CD4-positive, alpha-beta T cell treated with Interleukin-4 for 1 hour (primary cell): ENCODE measurements around the gene C6orf62.
"Not testable (repeated sequence)": the region's sequence is repeated elsewhere in the genome, so short reads cannot be mapped to it uniquely, and the experiment has no call there.

Experiments used
- DNase-seq, 2 donors: peaks; one replicate each; pipeline ENCODE4 v3.0.0-alpha.2; 2020 to 2022

C6orf62 gene

DNA sequence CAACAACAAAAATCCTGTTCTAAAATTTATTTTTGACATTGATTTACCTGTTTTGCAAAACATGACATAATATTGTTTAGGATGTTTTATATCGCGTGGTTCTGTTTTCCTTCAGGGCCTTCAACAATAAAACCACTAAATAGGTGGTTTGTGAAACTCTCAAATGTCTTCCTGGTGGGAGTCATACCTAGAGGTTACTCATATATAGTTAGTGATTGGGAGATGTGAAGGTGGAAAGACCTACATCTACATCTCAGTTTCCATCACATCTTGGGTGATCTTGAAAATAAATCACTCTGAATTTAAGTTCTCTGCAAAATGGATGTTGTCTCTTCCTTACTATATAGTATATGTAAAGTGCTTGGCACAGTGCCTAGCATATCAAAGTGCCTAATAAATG lies 22.9 kb downstream of the C6orf62 start:
- no peak for DNase-seq

DNA sequence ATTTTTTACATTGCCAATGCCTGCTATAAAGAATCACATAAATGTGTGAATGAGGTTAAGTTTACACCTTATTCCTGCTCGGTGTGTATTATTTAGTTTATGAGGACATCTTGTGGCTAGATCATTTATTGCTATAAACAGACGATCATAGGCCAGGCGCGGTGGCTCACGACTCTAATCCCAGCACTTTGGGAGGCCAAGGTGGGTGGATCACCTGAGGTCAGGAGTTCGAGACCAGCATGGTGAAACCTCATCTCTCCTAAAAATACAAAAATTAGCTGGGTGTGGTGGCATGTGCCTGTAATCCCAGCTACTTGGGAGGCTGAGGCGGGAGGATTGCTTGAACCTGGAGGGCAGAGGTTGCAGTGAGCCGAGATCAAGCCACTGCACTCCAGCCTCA lies 23.3 kb downstream of the C6orf62 start:
- peak; percentile 42 to 74 for DNase-seq

DNA sequence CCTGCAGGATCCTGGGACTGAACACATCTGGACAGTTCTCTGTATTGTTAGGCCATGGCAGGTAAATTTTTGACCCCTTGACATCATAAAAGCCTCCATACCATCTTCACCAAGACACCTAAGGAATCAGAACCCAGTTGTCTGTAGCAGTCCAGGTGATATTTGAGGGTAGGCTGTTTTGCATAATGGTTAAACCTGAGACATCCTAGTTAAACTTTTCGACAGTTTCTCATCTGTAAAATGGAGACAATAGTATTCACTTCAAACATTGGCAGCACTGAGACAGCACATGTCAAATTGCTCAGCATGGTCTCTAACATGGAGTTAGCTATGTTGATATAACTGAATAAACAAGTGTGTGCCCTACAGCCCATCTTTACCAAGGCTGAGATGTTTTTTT lies 24.8 kb downstream of the C6orf62 start:
- DNase-seq = no peak

DNA sequence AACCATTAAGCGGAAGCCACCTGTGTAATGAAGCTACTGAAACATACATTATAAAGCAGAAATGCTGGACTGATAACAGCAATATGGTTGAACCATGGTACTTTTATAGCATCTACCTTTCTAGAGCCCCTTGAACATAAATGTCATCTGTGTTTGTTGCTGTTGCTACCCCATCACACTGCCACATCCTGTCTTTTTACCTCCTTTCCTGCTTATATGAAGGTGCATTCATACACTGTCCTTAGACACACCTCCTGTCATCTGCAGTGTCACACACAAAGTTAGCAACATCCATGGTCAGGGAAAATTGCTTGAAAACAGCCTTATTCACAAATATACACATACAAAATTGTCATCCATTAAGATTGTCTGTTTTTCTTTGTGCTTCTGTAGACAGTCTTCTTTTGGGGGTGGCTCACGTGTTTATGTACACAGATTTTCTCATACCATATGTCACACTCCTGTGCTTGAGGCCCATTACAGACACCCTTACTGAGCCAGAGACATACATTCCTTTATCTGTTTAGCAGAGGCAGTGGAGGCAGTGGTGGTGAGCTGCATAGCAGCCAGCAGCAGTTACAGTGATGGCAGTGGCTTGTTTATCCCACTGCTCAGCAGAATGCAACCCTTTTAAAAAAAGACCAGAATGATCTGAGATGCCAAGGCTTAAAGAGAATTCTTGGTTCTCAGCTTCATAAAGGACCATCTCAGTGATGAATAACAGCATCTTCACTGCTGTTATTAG lies 25.9 kb downstream of the C6orf62 start:
- DNase-seq = no peak

DNA sequence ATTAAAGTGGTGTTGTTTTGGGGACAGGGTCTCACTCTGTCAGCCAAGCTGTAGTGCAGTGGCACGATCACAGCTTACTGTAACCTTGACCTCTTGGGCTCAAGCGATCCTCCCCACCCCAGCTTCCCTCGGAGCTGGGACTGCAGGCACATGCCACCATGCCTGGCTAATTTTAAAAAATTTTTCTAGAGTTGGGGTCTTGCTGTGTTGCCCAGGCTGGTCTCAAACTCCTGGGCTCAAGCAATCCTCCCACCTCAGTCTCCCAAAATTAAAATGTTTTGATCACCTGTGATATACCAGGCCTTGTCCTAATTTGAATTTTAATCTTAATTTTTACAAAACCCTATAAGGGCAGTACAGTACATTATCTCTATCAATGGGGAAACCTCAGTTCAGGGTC lies 26.5 kb downstream of the C6orf62 start:
- no peak for DNase-seq

DNA sequence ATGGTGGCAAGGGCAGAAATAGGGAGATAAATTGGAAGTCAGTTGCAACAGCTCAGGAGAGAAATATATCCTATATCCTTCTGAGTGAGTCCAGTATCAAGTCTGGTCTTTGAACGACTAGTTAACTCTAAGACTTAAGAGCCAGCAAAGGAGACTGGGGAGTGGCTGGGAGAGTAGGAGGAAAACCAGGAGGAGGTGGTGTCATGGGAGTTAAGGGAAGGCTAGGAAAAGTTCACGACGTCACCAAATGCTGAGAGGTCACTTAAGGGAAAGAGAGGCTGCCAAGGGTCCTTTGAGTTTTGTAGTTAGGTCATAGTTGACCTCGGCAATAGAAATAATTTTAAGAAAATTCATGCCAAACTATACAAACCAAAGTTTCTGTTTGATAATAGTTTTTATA lies 27.0 kb downstream of the C6orf62 start:
- DNase-seq = no peak

DNA sequence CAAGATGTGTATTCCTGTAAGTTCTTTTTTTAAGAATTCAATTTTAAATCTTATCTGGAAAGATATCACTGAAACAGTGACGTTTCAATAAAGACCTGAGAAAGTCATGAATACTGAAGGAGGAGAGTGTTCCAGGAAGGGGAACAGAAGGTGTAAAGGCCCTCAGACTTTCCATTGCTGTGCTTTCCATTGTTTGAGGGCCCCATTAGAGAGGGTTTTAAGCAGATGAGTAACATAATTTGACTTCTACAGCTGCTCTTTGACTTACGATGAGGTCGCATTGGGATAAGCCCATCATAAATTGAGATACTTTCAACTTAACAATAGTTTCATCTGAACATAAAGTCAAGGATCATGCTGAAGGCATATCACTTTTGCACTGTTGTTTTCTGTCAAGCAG lies 27.4 kb downstream of the C6orf62 start:
- no peak for DNase-seq

DNA sequence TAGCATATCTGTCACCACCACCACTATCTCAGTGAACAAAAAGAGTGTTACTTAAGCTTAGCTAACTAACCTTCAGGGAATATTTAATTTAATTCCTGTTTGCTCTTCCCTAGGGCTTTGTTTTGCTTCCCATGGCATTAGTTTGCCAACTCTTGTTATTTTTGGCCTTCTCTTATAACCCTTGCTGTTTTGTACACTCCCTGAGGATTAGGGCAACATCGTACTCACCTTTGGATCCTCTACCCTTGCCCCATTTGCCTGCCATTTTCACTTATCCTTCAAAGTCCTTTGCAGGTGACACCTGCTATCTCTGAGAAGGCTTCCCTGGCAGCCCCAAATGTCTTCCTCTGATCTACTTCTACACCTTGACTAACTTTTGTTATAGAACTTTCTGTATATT lies 28.4 kb downstream of the C6orf62 start:
- DNase-seq = no peak

DNA sequence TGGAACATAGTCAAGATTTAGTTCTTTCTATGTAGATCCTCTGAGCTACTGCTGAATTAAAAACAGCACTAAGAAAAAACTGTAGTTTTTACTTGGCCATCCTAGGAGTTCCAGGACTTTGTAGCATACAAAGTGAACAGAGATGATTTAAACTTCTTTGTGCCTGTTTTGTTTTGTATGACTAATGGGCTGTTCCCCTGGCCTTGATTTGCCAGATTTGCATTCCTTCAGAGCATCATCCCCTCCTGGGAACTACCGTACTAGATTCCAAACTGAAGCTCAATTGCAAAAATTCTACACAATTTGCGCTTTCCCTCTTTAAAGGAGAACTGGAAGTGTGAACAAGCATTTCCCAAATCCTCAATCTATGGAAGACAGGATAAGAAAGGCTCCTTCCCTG lies 29.0 kb downstream of the C6orf62 start:
- no peak for DNase-seq

DNA sequence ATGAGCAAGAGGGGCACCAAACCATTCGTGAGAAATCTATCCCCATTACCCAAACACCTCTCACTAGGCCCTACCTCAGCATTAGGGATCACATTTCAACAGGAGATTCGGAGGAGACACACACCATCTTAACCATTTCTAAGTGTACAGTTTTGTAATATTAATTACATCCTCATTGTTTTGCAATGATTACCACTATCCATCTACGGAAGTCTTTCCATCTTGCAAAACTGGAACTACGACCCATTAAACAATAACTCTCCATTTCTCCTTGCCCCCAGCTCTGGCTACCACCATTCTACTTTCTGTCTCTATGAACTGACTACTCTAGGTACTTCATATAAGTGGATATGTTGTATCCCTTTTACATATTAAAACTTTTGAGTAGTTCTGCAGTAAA lies 32.0 kb downstream of the C6orf62 start:
- no peak for DNase-seq

DNA sequence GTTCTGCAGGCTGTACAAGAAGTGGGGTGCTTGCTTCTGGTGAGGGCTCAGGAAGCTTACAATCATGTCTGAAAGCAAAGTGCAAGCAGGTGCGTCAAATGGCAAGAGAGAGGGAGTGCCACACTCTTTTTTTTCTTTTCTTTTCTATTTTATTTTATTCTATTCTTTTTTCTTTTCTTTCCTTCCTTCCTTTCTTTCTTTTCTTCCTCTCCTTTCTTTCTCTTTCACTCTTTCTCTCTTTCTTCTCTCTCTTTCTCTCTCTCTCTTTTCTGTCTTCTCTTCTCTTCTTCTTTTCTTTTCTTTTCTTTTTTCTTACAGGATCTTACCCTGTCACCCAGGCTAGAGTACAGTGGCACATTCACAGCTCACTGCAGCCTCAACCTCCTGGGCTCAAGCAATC lies 32.5 kb downstream of the C6orf62 start:
- no peak for DNase-seq

DNA sequence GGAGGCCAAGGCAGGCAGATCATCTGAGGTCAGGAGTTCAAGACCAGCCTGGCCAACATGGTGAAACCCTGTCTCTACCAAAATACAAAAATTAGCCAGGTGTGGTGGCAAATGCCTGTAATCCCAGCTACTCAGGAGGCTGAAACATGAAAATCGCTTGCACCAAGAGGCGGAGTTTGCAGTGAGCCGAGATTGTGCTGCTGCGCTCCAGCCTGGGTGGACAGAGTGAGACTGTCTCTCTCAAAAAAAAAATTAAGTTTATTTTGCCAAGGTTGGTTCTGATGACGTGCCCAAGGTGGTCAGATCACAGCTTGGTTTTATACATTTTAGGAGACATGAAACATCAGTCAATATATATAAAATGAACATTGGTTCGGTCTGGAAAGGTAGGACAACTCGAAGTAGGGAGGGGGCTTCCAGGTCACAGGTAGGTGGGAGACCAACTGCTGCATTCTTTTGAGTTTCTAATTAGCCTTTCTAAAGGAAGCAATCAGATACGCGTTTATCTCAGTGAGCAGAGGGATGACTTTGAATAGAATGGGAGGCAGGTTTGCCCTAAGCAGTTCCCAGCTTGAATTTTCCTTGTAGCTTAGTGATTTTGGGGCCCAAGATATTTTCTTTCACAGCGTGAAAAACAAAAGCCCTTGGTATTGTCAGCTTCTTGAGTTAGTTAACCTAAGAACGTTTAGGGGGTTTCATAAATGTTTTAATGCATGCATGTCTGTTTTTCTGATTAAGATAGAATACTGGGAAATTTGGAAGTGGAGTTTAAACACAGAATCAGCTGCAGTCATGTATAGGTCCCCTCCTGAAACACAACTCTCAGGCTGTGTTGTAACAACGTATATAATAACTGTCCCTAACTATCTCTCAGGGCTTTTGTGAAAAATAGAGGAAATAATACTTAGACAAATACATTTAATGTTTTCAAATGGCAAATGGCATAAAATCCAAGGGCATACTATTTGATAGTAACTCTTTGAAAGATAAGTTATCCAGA lies 35.4 kb downstream of the C6orf62 start:
- DNase-seq = no peak

DNA sequence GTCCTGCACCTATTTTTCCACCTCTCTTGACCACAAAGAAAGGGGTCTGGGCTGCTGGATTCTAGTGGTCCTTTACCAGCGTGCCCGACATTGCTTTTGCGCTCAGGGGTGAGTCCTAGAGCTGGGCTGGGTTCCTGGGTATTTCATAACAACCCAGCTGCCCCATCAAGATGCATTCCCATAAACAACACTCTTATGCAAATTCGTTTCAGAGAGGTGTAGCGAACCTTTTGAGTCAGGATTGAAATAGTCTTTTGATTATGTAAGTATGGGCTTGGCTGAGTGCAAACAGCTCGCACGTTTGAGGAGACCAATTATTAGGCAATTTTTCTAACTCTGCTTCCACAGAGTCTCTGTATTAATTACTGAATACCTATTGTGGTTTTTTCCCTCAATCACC lies 38.4 kb downstream of the C6orf62 start:
- no peak for DNase-seq

DNA sequence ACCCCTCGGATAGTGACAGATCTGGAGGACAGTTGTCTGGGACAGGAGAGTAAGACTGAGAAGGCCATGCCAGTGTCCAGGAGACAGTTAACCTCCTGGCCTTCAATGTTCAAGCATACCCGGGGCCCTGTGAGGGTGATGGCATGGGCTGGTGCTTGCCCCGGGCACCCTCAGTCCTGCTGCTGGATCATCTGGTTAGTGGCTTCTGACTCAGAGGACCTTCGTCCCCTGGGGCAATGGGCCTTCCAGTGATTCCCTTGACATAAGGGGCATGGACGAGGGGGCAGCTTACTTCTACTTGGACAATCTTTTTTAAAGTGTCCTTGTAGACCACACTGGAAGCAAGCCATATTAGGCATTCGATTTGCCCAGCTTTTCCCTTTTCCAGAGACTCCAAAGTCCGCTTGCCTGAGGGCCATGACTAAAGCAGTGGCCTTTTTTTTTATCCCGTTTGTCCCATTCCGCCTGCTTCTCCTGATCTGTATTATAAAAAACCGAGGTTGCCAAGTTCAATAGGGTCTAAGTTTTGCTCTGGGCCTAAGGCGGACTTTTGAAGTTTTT lies 40.1 kb downstream of the C6orf62 start:
- not testable (repeated sequence) for DNase-seq

DNA sequence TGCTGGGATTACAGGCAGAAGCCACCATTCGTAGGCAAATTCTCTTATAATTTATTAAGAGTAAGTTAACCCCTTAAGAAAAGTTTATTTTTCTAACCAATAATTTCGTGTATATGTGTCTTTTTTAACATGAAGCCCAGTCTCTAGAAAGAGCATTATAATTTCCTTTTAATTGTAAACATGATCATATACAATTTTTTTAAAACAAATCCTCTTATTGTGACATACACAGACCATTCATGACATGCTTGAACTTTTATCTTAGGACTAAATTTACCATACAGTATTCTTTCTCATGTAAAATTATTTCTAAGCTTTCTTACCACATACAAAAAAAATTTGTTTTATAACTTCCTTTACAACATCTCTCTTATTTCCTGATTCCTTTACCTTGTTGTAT lies 45.3 kb downstream of the C6orf62 start:
- no peak for DNase-seq

DNA sequence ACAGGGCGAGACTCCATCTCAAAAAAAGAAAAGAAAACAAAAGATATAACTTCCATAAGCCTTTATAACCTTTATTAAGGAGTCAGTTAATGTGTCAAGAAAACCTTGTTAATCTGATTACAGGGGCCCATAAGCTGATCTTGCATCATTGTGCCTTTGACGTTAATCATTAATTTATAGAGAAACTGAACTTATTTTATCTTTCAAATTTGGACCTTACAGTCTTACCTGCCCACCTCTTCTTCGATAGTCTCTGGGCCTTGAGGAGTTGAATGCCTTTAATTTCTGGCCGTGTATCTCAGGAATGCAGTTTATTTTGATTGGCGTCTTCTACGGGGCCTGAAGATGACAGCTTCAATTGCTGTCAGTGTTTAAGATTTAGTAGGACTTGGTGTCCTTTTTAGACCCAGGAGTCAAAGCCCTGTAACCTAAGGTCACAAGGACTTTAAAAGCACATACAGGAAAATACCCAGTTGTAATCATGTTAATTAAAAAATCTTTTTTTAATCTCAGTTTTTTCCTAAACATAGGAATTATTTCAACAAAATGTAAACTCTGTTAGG lies 46.3 kb downstream of the C6orf62 start:
- DNase-seq = no peak

DNA sequence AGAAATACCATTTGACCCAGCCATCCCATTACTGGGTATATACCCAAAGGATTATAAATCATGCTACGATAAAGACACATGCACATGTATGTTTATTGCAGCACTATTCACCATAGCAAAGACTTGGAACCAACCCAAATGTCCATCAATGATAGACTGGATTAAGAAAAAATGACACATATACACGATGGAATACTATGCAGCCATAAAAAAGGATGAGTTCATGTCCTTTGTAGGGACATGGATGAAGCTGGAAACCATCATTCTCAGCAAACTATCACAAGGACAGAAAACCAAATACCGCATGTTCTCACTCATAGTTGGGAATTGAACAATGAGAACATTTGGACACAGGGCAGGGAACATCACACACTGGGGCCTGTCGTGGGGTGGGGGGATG lies 47.9 kb downstream of the C6orf62 start:
- DNase-seq = not testable (repeated sequence)

DNA sequence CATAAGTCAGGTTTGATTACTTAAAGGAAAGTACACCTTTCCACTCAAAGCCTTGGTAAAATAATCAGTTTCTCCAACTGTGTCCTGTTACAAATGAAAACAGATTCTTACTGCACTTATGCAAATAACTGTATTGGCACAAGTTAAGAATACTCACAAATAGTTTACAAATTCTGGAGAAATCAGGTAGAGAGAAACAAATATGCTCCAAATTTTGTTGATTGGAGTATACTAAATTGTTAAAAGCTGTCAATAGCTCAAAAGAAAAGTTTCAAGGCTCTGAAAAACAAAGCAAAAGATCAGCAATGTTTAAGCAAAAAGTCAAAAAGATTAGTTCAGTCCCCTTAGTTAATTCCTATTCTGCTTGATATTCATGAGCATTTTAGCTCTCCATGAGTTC lies 48.5 kb downstream of the C6orf62 start:
- DNase-seq = not testable (repeated sequence)

DNA sequence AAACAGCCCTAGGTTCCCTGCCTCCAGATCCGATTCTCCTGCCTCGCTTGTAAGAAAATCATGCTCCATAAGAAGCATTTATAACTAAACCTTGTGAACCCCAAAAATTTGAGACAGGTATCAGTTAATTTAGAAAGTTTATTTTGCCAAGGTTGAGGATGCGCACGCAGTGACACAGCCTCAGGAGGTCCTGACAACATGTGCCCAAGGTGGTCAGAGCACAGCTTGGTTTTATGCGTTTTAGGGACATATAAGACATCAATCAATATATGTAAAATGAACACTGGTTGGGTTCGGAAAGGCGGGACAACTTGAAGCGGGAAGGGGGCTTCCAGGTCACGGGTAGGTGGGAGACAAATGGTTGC lies 50.0 kb downstream of the C6orf62 start:
- DNase-seq = no peak

DNA sequence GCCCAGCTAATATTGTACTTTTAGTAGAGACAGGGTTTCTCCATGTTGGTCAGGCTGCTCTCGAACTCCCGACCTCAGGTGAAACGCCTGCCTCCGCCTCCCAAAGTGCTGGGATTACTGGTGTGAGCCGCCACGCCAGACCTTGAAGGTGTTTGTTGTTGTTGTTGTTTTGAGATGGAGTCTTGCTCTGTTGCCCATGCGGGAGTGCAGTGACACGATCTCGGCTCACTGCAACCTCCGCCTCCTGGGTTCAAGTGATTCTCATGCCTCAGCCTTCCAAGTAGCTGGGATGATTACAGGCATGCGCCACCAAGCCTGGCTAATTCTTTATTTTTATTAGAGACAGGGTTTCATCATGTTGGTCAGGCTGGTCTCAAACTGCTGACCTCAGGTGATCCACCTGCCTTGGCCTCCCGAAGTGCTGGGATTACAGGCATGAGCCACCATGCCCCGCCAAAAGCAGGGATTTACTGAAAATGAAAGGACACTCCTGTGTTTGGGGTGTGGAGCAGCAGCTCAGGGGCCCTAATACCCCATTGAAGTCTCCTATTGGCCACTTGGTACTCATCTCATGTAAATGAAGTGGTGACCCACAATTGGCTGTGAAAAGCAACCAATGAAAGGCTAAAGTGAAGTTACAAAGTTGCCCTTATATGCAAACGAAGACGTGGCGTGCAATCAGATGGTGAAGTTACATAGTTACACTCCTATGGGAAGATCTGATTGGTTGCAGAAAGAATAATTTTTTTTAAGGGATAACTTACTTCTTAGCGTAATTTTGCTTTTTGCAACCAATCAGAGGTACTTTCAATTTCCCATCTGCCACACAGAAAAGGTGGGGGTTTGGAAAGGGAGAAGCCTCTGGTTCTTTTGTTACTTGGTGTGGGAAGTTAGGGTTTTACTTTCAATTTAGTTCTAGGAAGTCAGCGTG lies 50.6 kb downstream of the C6orf62 start:
- not testable (repeated sequence) for DNase-seq

DNA sequence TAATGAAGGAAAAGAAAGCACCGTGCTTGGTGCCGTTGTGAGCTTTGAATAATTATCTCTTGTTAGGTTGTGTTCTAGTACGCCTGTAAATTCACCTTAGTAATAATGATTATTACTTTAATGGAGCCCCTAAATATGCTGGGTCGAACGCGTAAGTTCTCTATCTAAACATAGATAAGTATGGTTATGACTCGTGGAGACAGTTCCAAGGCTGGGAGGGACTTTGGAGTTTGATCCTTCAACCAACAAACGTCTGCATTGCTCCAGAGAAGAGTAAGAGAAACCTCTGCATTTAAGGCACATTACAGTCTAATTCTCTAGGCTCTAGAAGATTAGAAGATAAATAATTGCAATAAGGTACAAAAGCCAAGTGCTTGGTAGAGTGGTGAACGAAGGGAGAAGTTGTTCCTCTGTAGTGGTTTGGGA lies 51.6 kb downstream of the C6orf62 start:
- peak in 1 of 2 donors; percentile 18 for DNase-seq
